GM19351 (cell line): ENCODE results near the gene JAKMIP2.

Experiments used
- ATAC-seq: cut with Tn5 transposase; IDR thresholded peaks from one replicate; pipeline ENCODE4 v1.9.1; 2021; ENCODE audit warnings: mild to moderate bottlenecking, moderate library complexity; ENCODE audit not compliant: unreplicated experiment

JAKMIP2 gene

DNA sequence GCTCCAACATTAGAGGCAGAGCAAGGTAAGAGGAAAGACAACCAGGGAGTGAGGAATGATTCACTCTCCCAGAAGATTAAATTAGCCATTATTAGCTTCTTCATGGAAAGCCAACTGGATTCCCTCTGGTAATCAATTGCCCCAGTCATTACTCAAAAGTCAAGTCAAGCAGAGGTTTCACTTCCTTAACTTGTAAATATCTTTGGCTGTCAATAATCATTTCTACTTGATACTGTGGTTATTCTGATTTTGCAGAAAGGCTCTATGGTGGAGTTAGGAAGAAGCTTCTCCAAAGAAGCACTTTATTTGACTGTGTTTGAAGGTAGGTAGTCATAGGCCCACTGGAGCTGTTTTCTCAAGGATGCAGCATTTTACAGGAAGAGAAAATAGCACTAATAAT lies 78.0 kb downstream of the JAKMIP2 start:
- no peak for ATAC-seq

- ATAC-seq, result no peak
Measured at GRCh38 chr5:147701468-147701867, 81.1 kb downstream of the JAKMIP2 start.

GRCh38 chr5:147699496-147700088 lies 82.9 kb downstream of the JAKMIP2 start:
- ATAC-seq, result no peak

DNA sequence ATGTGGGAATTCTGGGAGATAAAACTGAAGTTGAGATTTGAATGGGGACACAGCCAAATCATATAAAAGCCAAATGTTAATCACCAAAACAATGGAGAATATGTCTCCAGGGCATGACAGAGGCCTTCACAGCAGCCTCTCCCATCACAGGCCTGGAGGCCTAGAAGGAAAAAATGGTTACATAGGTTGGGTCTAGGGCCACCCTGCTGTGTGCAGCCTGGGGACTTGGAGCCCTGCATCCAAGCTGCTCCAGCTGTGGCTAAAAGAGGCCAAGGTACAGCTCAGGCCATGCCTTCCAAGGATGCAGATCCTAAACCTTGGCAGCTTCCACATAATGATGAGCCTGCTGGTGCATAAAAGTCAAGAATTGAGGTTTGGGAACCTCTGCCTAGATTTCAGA lies 85.1 kb downstream of the JAKMIP2 start:
- no peak for ATAC-seq

DNA sequence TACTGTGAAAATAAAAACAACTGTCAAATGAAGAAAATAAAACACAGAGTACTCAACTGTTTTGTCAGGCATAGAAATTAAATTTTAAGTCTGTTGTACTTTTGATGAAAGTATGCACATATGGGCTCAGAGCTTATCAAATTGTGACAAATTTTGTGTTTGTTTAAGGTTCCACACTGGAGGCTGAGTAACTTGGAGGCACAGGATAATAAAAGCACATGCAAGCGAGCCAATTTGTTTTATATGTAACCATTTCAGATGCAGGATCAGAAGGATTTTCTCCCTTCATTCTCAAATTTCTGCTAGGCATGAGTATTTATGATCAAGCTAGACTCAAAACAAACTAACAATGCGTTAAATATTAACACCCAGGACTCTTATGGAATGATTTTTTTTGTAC lies 87.8 kb downstream of the JAKMIP2 start:
- no peak for ATAC-seq

- ATAC-seq, result no peak
Measured at GRCh38 chr5:147693233-147693632, 89.3 kb downstream of the JAKMIP2 start.

DNA sequence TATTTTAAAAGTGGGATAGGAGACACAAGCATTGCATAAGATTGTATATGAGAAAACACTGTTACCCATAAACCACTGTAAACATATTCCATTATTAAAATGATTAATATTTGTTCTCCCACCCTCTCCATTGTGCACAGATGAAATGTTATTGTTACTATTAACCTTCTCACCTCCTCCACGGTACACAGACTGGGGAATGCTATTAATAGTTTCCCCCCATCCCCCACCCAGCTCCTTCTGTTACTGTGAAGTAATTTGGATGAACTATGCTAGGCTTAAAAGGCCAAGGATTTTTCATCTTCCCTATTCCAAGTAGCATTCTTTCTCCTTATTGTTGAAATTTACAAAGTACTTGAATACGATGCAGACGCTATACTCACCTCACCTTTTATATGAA lies 91.4 kb downstream of the JAKMIP2 start:
- ATAC-seq, result no peak

DNA sequence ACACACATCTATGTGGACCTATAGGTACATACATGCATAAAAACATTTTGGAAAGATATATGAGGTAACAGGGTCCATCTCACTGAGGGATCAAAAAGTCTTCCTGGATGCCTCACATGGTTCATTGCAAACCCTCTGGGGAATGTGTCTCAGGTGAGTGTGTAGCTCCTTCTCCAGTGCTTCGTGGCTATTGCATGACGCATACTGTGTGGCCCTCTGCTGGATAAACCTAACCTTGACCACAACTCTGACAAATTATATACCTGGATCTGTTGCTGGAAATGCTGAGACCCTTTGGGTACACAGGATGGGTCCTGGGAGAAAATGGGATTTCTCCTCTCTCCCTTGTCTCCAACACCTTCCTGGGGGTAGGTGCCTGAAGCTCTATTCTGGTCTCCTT lies 91.9 kb downstream of the JAKMIP2 start:
- no peak for ATAC-seq

DNA sequence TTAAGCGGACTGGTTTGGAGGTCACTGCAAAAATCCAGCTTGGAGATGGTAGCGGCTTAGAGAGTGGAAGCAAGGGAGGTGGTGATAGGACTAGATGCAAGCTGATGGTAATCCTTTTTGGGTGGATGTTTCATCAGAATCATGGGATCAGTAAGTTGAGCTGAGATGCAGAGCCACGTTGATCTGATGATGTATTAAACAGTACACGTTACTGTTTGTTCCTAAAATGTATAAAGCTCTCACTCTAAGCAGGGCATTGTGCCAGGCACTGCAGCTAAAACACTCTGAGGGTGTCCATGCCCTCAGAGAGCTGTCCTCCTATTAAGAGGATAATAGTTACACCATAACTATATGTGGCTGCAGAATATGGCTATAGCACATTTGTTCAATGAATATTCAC lies 93.1 kb downstream of the JAKMIP2 start:
- ATAC-seq, result no peak

- no peak for ATAC-seq
Measured at GRCh38 chr5:147688656-147689356, 93.7 kb downstream of the JAKMIP2 start.

DNA sequence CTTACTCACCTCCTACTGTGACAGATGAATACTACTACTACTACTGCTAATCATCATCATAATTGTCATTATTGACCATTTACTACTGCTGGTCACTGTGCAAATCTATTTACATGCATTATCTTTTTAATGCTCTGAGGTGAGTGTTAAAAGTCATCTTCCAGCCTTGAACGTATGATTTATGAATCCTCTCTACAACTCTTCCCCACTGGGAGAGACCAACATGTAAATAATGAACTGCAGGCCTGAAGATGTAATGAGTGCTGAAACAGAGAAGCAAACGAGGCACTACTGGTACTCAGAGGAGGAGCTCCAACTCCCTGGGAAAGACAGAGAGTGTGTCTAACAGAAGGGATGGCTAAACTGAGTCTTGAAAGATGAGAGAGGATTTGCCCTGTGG lies 95.4 kb downstream of the JAKMIP2 start:
- no peak for ATAC-seq

DNA sequence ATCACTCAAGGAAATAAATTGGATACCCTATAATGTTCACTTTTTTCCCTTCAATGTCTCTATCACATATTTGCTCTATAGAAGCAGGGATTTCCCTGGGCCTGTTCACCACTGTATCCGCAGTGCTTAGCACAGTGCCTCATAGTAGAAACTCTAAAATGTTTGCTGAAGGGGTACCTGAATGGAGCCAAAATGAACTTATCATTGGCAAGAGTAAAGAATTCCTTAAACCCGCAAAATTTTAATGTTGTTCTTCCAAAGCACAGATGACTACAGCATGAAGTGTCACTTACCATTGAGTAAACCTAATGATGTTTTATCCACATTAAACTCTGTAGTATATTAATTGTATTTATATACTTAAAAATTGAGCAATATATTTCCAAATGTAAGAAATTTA lies 96.1 kb downstream of the JAKMIP2 start:
- no peak for ATAC-seq

DNA sequence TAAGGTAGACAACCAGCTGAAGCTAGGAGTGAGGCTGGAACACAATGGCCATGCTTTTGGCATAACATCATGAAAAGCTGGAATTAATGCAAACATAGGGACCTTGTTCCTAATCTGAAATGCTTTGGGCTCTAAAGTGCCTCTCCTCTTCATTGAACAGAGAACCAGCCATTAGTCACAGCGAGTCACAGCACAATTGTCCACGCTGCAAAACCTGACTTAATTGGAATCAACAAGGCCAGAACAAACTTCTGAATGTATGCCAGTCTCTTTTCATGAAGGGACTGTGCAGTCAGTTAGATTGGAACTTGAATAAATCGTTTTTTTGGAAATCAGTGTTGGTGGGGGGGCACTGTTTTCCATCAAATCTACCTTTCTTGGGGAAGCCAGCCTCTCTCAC lies 96.5 kb downstream of the JAKMIP2 start:
- ATAC-seq, result no peak

DNA sequence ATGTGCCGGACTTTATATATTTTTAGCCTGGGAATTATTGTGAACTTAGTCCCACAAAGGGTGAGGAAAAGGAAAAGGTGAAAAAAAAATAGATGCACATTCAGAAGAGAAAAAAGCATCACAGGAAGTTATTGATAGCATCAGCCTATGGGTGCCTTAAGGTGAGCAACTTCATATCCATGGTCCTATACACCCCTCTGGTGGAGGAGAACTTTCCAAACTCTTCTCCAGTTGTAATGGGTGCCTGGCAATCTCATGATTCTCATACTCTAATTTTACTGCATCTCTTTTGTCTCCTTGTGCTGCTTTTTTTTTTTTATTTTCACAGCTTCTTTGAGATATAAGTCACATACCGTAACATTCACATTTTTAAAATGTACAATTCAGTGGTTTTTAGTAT lies 107.4 kb downstream of the JAKMIP2 start:
- no peak for ATAC-seq

DNA sequence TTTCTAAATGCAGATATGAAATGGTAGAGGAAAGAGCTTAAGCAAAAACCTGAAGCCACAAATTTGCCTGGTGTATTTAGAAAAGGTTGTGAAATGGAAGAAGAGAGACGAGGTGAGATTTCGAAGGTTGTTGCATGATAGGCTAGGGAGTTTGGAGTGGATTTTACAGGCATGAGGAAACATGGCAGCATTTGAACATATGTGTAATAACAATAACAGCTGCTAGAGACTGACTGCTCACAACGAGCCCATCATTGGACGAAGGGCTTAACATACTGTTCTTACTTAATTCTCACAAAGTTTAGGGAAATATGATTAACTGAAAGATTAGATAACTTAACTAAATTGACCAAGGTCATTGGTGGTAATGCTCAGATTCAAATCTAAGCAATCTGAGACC lies 108.1 kb downstream of the JAKMIP2 start:
- no peak for ATAC-seq

- ATAC-seq, result no peak
Measured at GRCh38 chr5:147673791-147674190, 108.7 kb downstream of the JAKMIP2 start.

DNA sequence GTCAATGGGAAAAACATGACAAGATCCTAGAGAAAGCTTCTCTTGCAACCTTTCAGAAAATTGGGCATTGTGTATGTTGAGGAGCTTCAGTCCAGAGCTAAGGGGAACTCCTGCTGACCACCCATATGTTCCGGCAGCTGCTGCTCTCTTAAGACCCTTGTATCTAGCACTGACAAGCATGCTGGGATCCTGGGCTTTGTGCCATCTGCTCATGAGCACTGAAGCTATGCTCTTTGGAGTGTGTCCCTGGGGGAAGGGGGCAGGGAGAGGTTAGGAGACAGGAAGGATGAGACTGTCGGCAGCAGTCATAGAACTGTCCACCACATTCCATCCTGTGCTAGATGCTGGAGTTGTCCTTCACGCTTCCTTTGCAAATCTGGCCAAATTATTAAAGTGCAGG lies 109.3 kb downstream of the JAKMIP2 start:
- ATAC-seq, result no peak

DNA sequence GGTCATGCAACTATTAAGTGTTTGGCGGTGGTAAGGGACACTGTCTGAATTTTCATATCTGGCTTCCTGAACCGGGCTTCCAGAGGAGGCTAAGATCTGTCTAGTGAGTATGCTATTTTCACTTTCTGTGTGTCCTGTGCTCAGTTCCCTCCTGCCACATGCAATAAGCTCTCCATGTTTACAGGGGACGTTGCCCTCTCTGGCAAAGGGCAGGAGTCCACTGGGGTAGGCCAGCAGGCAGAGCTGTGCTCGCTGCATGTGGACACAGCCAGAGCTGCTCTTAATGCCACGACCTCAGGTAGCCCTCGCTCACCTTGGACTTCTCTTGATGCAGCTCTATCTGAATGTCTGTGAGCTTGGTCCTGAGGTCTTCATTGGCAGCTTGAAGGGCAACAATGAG lies 111.2 kb downstream of the JAKMIP2 start:
- peak; percentile 11 for ATAC-seq

- peak; percentile 49 for ATAC-seq
Measured at GRCh38 chr5:147670815-147671214, 111.7 kb downstream of the JAKMIP2 start.

DNA sequence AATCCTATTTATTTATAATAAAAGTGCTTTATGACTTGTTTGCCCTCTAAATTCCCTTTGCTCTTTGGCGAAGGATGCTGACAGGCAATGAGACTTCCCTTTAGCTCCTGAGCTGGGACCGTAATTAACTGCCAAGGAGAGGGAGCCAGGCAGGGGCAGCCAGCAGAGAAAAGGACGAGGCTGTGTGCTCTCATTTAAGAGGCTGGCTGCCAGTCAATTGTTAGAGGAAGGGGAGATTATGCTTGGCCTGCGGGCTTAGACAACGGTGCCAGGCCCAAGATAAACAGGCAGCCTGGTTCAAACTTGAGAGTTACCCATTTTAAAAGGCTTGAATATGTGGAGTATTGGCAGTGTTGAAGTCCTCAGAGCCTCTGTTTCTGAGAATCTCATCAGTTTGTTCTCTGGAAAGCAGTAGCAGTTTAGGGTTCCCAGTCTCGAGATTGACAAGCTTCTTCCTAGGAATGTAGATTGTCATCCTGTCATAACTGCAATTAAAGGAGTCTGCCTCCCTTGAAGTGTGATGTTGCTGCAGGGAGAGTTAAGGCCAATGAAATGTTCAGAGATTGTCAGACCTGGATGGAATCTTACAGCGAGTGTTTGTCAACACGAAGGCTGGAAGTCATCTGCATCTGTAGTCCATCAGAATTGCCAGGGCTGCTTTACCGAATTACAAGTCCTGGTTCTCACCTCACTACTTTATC lies 113.2 kb downstream of the JAKMIP2 start:
- no peak for ATAC-seq

- no peak for ATAC-seq
Measured at GRCh38 chr5:147668385-147668784, 114.1 kb downstream of the JAKMIP2 start.

DNA sequence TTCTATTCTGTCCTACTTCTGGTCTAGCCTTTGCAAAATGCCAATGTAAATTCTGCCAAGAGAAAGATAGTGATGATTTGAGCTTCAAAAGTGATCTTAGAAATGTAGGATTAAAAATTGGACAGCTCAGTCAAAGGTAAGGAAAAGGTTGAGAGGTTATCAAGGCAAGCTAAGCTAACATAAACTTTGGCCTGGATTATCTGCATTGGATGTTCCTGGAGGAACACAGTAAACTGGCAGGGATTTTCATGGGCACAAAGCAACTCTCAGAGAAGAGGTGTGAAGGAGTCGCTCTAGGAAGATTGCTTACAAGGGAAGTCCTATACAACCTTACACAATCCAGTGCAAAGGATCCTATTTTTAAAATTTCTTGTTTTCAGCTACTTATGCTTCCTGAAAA lies 115.2 kb downstream of the JAKMIP2 start:
- ATAC-seq, result no peak
